Measurements from ENCODE around the gene RCOR2.

GRCh38 chr11:63940786-63941185 lies 23.8 kb upstream of the RCOR2 start:
- TF ChIP-seq CTCF (IDR thresholded peaks at IDR 0.05): no peak
- TF ChIP-seq ZFX (IDR thresholded peaks at IDR 0.05; ENCODE audit: borderline replicate concordance): no peak
